Stimulated activated CD8-positive, alpha-beta memory T cell treated with anti-CD3 and anti-CD28 coated beads, Interleukin-15, amount 100 ng/mL, for 4 hours (primary cell): ENCODE results near the gene CLCN5.
"Not testable (repeated sequence)": the region's sequence is repeated elsewhere in the genome, so short reads cannot be mapped to it uniquely, and the experiment has no call there.

Experiments used
- DNase-seq, 2 donors: peaks; one replicate each; pipeline ENCODE4 v3.0.0-alpha.2; 2020; ENCODE audit warnings: low read depth in 2 of 2

CLCN5 gene

DNA sequence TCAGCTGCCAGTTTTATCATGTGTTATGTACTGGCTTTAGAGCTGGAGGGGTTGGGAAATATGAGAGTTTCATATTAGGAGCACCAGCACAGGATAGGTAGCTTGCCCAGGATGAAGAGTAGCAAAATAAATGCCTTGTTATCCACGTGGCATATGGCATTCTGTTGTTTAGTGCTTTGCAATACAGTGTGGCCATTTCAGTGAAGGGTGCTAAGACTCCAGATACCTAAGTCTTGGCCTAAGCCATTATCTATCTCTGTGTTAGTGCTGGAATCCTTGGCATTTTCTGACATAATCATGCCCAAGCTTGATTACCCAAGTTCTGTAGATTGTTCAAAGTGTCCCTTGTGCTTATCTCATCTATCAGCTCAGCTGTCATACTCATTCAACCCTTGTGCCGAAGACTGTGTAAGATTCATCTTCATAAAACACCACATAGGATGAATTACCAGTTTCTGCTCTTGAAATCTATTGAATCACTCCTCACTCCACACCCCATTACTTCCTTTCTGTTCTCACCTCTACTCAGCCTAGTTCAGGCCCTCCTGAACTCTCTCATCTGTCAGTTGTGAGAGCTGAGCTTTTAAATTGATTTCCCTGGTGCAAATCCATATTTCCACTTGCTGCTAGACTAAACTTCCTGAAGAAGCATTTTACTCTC is 73.5 kb downstream of the CLCN5 start:
- no peak for DNase-seq

DNA sequence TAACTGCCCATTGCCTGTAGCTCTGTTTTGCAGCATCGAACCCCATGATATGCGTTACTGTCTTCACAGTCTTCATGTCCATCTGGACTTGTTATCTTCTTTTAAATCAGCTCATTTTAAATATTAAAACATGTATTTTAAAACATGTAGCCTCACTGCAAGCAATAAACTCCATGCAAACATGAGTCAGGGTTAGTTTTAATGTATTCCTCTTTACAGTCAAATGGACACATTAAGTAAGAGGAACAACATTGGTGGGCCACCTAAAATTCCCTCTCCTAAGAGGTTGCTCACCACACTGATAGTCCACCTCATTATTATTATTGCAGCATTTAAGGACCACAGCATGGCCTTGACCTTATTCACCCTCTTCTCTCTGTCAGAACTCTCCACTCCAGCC is 74.1 kb downstream of the CLCN5 start:
- DNase-seq, result no peak

DNA sequence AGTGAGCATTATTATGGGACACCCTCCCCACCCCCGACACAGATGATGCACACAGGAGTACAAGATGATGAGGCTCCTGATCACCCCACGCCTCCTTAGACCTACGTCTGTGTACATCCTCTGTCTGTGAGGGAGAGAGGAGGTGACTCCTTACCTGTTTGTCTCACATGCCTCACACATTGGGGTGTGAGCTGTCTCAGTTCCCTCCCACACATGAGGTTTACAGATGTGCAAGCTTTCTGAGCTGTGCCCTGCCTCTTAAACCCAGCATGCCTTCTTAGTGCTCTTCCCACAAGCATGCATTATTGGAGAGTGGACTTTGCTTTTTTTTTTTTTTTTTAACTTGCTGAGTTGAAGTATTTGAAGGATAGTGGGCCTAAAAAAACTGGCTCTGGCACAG is 76.7 kb downstream of the CLCN5 start:
- DNase-seq, result no peak

DNA sequence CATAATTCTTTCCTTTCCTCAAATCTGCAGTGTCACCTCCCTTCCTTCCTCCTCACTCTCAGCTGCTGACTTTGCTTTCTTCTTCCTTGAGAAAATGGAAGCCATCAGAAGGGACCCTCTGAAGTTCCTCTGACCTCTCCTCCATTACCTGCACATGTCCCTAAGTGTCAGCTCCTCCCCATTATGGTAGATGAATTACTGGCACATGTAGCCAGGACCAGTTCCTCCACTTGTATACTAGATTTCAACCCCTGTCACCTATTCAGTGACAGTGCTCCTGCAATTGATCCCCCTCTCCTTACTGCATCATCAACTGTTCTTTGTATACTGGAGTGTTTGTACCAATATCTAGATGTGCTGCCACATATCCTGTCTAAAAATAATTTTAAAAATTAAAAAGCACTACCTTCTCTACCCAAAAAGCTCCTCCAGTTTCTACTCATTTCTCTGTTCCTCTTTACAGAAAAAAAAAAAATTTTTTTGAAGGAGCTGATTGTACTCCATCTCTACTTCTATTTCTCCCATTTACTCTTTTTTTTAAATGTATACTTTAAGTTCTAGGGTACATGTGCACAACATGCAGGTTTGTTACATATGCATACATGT is 78.6 kb downstream of the CLCN5 start:
- no peak for DNase-seq

DNA sequence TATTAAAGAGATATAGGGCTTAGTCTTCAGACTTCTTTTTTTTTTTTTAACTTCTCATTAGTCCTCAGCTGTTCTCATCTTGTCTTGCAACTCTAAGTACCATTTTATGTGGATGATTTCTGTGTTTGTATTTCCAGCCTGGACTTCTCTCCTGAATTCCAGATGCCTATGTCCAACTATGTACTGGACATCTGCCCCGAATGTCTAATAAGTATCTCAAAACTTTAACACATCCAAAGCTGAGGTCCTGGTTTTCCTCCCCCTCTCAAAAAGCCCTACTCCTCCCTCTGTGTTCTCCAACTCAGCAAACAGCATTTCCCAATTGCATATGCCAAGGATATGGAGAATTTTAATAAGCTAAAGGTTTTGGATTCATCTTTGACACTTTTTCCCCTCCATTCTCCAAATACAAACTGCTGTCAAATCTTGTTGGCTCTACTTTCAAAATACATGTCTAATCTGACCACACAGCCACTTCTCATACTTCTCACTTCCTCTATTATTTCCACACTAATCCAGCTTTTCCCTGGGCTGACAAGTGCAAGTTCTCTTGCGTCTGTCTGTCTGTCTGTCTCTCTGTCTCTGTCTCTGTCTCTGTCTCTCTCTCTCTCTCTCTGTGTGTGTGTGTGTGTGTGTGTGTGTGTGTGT is 79.8 kb downstream of the CLCN5 start:
- DNase-seq, result no peak

DNA sequence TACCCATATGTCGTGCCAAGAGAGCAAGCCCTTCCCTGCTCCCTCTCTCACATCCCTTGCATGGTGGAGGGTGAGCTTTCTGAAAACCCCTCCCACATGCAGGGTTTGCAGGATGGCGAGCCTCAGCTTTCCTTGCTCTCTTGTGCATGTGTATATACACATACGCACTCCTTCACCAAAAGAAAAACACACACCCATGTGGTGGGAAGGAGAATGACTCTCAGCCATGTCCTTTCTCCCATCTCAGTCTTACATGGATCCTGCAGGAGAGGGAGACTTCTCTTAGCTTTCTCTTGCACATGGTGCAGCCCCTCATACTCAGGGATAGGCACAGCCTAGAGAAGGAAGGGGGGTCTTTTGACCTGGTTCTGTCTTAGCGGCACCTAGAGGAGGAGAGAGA is 81.1 kb downstream of the CLCN5 start:
- DNase-seq, result no peak

DNA sequence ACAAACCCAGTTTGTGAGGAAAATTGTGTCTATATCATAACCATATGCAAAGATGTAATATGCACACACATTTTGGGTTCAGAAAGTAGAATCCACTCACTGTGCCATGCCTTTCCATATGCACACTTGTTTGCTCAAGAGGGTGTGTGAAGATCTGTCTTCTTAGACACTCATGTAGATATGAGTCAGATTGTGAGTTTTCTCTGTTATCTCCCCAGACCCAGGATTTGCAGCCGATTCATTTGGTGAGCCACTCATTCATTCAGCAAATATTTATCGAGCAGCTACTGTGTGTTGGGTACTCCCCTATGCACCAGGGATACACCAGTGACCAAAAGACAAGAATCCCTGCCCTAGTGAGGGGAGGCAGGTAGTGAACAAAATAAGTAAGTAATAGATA is 81.5 kb downstream of the CLCN5 start:
- DNase-seq, result no peak

DNA sequence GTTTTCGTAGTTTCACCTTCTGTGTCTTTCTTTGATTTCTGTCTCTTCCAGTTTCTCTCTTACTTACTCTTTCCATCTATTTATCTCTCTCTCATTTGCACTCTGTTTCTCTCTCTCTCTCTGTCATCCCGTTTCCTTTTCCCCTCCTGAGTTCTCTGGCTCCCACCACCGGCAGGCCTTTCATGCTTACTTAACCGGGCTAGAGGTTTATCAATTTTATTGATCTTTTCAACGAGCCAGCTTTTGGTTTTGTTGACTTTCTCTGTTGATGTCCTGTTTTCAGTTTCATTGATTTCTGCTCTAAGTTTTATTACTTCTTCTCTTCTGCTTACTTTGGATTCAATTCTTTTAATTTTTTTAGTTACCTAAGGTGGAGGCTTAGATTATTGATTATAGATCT is 103.2 kb downstream of the CLCN5 start:
- DNase-seq, result not testable (repeated sequence)

DNA sequence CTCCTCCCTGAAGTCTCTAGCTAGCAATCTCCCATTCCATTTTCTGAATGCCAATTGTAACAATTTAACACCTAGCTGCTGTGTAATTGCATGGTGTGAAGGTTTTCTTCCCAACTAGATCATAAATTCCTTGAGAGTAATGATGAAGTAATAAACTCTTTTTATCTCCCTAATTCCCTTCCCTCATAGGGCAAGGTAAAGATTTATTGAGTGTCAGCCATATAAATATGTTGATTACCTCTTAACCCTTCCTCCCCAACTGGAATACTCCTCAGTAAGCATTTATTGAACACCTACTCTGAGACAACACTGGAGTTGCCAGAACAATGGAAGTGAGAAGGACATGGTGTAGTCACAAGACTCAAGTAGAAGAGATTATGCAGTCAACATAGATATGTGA is 112.7 kb downstream of the CLCN5 start:
- no peak for DNase-seq

DNA sequence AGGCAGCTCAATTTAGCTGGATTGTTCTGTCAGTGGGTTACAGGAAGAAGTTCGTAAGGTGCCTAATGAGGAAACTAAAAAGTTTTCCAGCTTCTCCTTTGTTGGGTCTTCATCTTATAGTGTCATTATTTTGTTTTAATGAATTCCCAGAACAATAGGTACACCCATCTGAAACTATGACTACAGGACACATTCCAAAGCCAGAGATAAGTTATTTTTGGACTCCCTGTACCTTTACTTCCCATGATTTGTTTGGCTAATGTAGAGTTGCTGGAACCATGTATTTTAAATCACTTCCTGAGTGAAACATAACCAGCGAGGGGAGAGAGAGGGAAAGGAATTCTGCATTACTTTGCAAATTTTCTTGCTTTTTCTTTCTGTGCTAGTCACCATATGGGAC is 114.0 kb downstream of the CLCN5 start:
- no peak for DNase-seq

DNA sequence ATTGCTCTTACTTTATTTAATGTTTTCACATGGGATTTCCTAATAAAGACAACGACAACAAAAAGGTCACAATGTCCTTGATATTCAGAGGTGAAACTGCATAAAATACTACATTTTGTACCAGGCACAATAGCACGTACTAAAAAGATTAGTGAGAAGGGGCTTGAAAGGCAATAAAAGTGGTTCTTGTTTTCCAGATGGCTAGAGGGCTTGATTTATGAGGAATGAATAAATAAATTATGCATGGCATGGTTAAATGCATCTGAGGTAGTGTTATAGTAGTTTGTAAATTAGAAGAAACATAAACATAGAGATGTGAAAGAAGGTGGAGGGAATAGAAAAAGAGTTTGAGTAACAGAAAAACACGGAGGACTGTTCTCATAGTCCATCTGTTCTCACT is 123.4 kb downstream of the CLCN5 start:
- DNase-seq, result no peak

DNA sequence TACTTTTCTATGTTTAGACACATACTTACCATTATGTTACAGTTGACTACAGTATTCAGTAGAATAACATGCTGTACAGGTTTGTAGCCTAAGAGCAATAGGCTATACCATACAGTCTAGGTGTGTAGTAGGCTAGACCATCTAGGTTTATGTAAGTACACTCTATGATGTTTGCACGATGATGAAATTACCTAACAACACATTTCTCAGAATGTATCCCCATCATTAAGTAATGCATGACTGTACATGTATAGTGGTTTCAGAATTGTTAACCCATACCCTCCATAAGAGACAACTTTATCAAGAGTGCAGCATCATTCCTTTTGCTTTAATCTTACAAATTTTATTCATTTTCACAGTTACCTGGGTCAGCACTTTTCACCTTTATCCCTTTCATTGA is 126.8 kb downstream of the CLCN5 start:
- no peak for DNase-seq

DNA sequence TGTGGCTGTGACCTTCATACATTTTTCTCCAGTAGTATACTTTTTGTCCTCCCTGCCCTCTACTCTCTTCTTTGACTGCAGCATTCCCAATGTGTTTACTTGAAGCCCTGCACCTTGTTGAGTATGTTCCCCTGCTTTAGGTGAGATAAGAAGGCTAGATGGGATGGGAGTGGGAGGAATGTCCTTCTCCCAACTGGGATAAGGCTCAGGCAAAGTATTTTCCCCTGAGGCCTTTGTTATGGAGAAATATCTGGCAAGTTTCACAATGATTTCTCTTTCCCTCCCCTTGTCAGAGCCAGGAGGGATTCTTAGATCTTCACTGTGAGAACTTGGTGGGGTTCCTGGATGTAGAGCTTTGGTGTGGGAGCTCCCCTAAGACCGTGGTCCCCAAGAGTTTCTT is 131.8 kb downstream of the CLCN5 start:
- no peak for DNase-seq

DNA sequence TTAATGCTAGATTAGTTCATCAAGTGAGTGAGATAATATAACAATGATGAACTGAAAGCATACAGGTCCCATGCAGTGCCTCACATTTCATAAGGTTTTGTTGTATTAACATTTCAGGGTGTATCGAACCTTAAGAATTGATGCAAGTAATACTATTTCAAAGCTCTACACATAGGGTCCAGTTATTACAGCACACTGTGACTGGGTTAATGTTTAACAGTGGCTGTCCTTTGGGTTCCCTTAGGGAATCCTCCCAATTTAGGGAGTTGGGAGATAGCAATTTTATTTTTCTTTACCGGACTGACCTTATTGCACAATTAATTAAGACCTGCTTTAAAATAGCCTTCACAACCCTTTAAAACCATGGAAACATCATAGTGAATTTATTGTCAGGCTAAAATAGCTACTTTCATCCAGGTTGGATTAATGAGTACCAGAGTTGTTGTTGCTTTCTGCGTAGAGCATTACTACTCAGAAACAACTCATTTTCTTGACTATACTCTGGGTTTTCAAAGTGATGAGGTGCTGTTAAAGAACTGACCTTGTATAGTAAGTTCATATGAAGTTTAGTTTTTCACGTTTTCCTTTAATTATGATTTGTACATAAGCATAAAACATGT is 144.0 kb downstream of the CLCN5 start:
- DNase-seq, result no peak

DNA sequence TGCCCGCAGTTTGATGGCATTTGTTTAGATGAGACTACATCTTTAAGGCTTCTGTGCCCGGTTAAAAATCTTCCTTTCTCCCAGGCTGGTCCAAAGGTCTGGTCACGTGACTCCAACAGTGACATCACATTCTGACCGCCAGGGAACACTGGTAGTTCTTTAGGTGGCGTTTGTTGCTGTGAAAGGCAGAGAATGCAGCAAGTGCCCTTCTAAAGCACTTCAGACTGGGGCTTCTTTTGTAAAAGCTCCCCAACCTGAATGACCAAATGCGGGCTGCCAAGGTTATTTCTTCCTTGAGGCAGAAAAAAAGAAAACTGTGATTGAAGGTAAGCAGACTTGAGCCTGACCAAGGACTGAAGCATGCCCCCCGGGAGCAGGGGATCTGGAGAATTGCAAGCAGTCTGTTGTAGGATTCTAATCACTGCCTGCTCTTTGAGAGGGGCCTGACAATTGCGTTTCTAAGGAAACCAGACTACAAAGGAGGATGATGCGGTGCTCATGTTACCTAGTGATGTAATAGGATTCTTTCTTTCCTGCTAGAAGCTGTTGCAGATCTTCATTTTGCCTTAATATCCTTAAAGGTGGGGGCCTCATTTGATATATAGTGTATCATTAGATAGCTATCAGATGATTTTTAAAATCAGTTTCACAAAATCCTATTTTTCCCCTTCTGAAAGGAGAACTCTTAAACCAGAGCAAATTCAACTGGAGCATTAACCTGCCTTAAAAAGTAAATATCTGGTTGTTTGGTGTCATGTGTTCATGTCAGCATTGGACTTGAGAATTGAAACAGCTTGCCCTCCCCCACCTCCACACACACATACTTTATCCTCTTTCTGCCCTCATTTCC is 145.3 kb downstream of the CLCN5 start:
- no peak for DNase-seq

DNA sequence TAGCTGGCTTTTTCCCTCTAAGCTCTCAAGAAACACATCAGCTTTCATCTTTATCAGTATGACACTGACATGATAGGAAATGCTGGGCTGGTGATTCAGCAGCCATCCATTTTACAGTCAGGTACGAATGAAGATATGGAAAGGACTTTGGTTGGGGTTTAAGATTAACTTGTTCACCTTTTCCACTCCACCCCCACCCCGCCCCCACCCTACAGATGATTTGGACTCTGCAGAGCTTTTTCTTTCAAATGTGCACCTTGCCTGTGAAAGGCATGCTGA is 145.8 kb downstream of the CLCN5 start:
- DNase-seq, result no peak

DNA sequence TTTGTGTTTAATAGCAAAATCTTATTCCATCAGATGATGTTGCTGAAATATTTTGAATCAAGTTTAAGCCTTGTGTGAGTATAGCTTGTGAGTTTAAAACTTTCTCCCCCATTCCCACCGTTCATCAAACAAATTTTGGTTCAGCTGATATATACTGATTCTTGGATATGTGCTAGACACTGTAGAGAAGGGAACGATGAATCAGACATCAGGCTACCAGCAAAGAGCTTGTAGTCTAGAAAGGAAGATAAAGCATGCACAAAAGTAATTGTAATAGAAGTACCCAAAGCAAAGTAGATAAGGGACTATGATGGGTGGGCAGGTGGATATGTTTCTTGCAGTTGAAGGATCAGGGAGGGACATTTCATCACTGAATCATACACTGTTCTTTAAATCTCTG is 146.5 kb downstream of the CLCN5 start:
- DNase-seq, result no peak

DNA sequence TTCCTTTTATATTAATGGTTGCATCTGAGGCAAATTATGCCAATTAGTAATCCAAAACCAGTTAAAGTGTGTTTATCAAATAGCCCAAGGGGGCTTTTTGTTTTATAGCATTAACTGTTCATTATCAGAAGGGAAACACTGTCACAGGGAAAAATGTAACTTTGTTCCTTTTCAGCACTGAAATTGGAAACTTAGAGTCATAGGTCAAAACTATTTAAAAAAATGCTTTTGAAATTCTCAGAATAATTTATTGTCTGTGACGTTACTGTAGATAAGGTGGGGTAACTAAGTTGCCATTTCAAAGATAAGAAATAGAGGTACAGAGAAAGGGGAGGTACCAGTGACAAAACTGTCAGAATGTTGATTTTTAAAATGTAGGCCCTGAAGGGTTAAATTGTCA is 149.1 kb downstream of the CLCN5 start:
- no peak for DNase-seq

DNA sequence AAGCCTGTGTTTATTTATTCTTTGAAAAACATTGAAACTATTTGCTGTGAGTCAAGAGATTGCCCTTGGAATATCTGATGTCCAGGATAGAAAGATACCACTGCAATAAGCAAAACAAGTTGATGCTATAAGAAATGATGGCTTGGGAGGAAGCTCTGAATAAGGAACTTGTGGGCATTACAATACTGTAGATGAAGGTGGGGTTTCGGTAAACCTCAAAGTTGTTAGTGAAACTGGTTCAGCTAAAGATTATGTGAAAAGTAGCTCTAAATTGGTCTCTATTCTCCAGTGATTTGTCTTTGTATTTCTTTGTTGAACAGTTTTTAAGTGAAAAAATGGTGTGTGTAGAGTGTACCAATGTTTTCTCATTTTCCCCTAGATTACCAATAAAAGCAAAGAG is 149.7 kb downstream of the CLCN5 start:
- no peak for DNase-seq

DNA sequence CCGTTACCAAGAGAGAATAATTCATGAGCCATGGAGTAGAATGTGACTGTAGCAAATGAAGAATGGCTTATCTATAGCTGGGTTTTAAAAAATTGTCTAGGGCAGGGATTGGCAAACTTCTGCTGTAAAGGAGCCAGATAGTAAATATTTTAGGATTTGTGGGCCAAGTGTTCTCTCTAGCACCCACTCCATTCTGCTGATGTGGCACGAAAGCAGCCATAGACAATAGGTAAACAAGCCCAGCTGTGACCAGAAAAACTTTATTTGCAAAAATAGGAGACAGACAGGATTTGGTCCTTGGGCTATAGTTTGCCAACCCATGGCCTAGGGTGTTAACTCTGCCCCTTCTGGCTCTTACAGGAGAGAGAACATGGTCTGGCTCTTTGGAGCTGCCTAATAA is 151.2 kb downstream of the CLCN5 start:
- no peak for DNase-seq

DNA sequence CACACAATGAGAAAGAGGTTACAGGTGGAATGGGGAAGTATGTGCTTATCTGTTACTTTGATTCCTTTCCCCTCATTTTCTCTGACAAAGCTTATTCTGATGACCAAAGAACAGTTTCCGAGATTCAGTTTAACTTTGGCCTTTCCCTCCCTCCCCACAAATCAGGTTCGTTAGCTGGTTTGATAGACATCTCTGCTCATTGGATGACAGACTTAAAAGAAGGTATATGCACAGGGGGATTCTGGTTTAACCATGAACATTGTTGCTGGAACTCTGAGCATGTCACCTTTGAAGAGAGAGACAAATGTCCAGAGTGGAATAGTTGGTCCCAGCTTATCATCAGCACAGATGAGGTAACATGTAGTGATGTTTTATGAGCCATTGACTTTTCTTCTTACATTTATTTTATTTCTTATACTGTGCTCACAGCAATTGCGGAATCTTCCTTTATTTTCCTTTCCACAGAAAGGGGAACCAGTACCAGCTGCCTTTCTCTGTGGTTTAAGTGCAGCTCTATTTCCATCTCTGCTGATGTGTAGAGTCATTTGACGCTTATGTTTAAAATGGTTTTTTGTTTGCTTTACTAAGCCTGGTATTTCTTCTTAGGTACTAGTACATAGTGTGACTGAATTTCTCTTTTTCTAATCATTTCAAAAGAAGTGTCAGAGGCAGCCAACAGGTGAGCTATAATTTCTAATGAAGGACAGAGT is 153.4 kb downstream of the CLCN5 start:
- DNase-seq, result no peak
